Stimulated activated CD8-positive, alpha-beta memory T cell treated with anti-CD3 and anti-CD28 coated beads, Interleukin-15, amount 100 ng/mL, for 24 hours (primary cell): Measurements from ENCODE around the gene OXER1.

ENCODE experiments used
- DNase-seq: peaks from one replicate; pipeline ENCODE4 v3.0.0-alpha.2; 2020; ENCODE audit warnings: low read depth

Gene OXER1

GRCh38 chr2:42793334-42794270 is 29.7 kb upstream of the OXER1 start:
- no peak for DNase-seq

- DNase-seq = no peak
Measured at GRCh38 chr2:42792583-42793333, 28.8 kb upstream of the OXER1 start, which contains the start of gene HAAO. HAAO (minus strand) TSS chr2:42792583; CDS start chr2:42792536, 47 bp downstream.

GRCh38 chr2:42792087-42792582 is 28.2 kb upstream of the OXER1 start:
- DNase-seq = no peak

- DNase-seq = no peak
Measured at GRCh38 chr2:42791606-42792005, 27.7 kb upstream of the OXER1 start.

GRCh38 chr2:42789751-42790150 is 25.8 kb upstream of the OXER1 start:
- no peak for DNase-seq

GRCh38 chr2:42788882-42789281 is 24.9 kb upstream of the OXER1 start:
- DNase-seq = no peak

GRCh38 chr2:42788478-42788793 is 24.5 kb upstream of the OXER1 start:
- no peak for DNase-seq

GRCh38 chr2:42787788-42788477 is 24.0 kb upstream of the OXER1 start:
- no peak for DNase-seq

- DNase-seq = no peak
Measured at GRCh38 chr2:42787424-42787787, 23.5 kb upstream of the OXER1 start.

- DNase-seq = no peak
Measured at GRCh38 chr2:42786561-42787345, 22.8 kb upstream of the OXER1 start.

- no peak for DNase-seq
Measured at GRCh38 chr2:42784204-42784880, 20.4 kb upstream of the OXER1 start.

GRCh38 chr2:42783511-42783910 is 19.6 kb upstream of the OXER1 start:
- DNase-seq = no peak

- DNase-seq = no peak
Measured at GRCh38 chr2:42781181-42781580, 17.2 kb upstream of the OXER1 start.

- no peak for DNase-seq
Measured at GRCh38 chr2:42777883-42778805, 14.2 kb upstream of the OXER1 start.

GRCh38 chr2:42775810-42776209 is 11.9 kb upstream of the OXER1 start:
- no peak for DNase-seq

GRCh38 chr2:42775186-42775585 is 11.3 kb upstream of the OXER1 start:
- DNase-seq = no peak

- DNase-seq = no peak
Measured at GRCh38 chr2:42771546-42772153, 7.7 kb upstream of the OXER1 start.

GRCh38 chr2:42770288-42771131 is 6.6 kb upstream of the OXER1 start:
- no peak for DNase-seq
